ENCODE data around the gene CRHR2.
A peak's percentile ranks its signal among the peaks of the same experiment; 100 is the strongest.

The CRHR2 gene

DNA sequence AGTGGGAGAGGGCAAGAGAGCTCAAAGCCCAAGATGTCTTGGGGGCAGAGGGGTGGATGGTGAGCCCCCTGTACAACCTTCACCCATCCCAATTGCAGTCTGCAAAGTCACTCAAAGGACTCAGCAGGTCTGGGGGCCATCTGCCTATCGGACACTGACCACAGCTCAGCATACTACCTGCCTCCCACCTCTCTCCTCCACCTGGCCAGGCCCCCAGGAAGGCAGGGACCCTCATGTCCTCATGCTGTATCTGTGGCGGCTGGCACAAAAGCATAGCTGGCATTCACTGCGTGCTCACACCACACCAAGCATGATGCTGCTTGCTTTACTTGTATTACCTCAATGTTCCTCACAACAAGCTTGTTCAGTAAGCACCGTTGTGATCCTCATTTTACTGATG lies 16.2 kb upstream of the CRHR2 start:
- no peaks in the 10 kb centered on the region for H3K27me3 Mint-ChIP-seq
- H3K4me3 Mint-ChIP-seq, result no peak overlapping the region
- DNase-seq, result no peak
- no peak overlapping the region for H3K27ac Mint-ChIP-seq
- no peaks in the 10 kb centered on the region for H3K9me3 Mint-ChIP-seq
- H3K4me1 Mint-ChIP-seq (ENCODE audit: low read depth), result peaks cover 3% of the 10 kb centered on the region
- H3K36me3 Mint-ChIP-seq (ENCODE audit: low read depth), result no peaks in the 10 kb centered on the region

DNA sequence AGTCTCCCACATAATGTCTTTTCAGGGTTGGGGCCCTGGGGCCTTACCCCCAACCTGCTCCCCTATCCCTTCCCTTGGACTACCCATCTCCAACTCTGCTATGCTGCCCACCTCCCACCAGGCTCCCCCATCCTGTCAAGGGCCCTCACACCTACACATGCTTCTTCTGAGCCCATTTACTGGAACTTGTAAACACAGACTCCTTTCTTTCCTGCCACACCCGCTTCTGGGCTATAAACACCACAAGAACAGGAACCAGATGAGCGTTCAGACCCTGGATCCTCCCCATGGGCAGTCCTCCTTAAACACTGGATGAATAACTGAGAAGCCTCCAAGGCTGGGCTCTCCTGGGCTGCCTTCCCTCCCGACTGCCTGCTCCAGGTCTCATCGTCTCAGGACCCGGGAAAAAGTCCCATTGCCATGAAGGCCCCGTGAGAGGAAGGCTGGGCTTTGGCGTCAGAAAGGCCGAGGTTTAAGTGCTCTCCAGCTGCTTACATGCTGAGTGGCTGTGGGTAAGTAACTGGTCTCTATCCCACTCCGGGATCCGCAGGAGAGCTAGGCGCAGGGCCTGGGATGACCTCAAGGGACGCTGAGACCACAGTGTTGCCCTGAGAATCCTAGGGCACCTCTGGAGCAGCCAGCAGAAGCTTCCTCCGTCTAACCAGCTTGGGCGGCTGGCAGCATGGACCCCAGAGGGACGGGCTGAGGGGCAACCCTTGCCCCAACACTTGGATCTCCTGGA lies 15.6 kb upstream of the CRHR2 start:
- H3K4me1 Mint-ChIP-seq (ENCODE audit: low read depth), result peaks cover 3% of the 10 kb centered on the region
- no peak overlapping the region for H3K27ac Mint-ChIP-seq
- H3K27me3 Mint-ChIP-seq, result no peaks in the 10 kb centered on the region
- no peak overlapping the region for H3K4me3 Mint-ChIP-seq
- DNase-seq, result no peak
- no peaks in the 10 kb centered on the region for H3K36me3 Mint-ChIP-seq (ENCODE audit: low read depth)
- no peaks in the 10 kb centered on the region for H3K9me3 Mint-ChIP-seq

DNA sequence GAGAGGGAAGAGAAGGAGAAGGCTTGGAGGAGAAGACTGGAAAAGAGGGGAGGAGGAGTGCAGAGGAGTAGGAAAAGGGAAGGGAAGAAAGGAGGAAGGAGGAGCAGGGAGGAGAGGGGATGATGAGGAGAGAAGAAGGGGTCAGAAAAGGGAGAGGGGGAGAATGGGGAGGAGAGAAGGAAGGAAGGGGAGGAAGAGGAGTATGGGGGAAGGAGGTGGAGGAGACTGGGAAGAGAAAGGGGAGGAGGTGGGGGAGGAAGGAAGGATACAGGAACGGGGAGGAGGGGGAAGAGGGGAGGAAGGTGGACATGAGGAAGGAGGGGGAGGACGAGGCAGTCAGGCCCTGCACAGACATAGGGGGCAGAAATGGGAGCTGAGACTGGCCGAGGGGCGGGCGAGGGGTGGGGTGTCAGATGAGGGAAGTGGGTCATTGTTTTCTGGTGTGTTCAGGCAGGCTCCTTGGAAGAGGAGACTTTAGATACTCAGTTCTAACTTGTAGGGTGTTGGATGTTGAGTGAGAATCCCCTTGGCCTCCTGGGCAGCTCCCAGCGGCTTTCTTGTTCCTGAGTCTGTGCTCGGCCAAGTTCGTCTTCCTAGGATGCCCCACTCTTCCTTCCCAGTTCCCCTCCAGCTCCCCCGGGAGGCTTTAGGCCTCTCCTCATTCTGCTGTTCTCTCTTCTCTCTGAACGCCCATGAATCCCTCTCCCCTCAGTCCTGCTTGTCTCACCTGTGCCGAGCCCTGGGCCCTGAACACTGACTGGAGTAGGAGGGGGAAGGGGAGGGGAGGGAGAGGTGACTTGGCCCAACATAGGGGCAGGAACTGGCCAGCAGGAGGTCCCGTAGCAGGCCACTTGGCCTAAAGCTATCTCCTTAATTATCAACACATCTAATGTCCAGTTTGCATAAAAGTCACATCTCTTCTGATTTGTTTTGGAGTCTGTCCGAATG lies 12.8 kb upstream of the CRHR2 start:
- Mint-ChIP-seq H3K4me1 (ENCODE audit: low read depth) (peaks cover 3% of the 10 kb centered on the region), H3K27ac (no peak overlapping the region), H3K36me3 (ENCODE audit: low read depth) (no peaks in the 10 kb centered on the region), H3K4me3 (no peak overlapping the region), H3K9me3 (no peaks in the 10 kb centered on the region), H3K27me3 (no peaks in the 10 kb centered on the region)
- no peak for DNase-seq

DNA sequence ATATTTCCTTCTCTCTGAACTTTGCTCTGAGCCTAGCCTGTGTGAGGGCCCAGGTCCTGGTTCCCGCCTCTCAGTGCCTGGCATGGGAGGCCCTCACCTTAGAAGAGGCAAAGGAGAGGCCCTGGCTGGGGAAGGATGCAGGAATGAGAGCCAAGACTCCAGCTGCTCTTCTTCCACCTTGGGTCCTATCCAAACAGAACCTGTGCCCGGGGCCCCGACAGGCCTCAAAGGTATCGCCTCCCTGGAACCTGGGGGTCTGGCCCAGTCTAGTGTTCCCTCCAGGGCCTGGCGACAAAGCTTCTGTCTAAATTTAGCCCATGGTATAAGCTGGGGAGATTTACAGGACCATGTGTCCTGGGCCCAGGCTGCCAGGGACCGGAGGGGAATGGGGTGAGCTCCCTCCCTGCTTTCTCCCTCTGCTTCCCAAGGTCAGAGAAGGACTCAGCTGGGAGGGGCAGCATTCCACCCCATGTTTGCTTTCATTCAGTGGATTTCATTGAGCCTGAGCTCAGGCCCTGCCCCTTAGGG lies 12.0 kb upstream of the CRHR2 start:
- H3K4me1 Mint-ChIP-seq (ENCODE audit: low read depth), result peaks cover 3% of the 10 kb centered on the region
- H3K4me3 Mint-ChIP-seq, result no peak overlapping the region
- no peak for DNase-seq
- no peaks in the 10 kb centered on the region for H3K9me3 Mint-ChIP-seq
- H3K27me3 Mint-ChIP-seq, result no peaks in the 10 kb centered on the region
- H3K27ac Mint-ChIP-seq, result no peak overlapping the region
- H3K36me3 Mint-ChIP-seq (ENCODE audit: low read depth), result no peaks in the 10 kb centered on the region

DNA sequence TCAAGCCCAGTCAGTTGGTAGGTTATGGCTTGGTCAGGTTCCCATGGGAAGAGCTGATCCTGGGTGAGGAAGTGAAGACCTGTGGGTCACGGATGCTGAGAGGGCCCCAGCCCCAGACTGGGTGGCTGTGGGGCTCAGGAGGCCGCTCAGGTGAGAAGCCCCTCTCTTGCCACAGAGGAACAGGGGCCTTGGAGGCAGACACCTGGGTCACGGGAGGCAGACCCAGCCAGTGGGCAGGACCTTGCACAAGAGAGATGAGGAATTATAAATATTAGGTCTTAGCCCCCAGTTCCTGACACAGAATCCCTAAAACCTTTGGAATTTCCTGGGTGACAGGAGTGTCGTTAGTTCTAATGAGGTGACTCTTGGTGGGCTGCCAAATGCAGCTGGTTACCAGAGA lies 10.6 kb upstream of the CRHR2 start:
- no peak overlapping the region for H3K4me3 Mint-ChIP-seq
- DNase-seq, result no peak
- no peaks in the 10 kb centered on the region for H3K36me3 Mint-ChIP-seq (ENCODE audit: low read depth)
- no peaks in the 10 kb centered on the region for H3K9me3 Mint-ChIP-seq
- peaks cover 3% of the 10 kb centered on the region for H3K4me1 Mint-ChIP-seq (ENCODE audit: low read depth)
- H3K27ac Mint-ChIP-seq, result no peak overlapping the region
- H3K27me3 Mint-ChIP-seq, result no peaks in the 10 kb centered on the region

DNA sequence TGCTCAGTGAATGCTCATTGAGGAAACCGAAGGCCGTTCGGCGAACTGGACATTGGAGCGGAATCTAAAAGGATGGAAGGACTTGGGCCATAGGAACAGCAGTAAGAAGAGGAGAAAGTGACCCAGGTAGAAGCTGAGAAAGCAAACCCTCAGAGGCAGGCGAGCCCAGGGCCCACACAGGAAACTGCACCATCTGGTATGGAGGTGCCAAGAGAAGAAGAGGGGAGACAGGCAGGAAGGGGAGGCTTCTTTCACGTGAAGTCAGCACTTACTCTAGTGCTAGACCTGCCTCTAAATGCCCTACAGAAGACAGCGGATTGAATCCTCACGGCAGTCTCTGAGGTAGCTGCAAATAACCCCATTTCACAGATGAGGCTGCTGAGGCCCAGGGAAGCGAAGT lies 10.2 kb upstream of the CRHR2 start:
- Mint-ChIP-seq H3K4me3 (no peak overlapping the region), H3K36me3 (ENCODE audit: low read depth) (no peaks in the 10 kb centered on the region), H3K4me1 (ENCODE audit: low read depth) (no peaks in the 10 kb centered on the region), H3K9me3 (no peaks in the 10 kb centered on the region), H3K27me3 (no peaks in the 10 kb centered on the region), H3K27ac (no peak overlapping the region)
- DNase-seq, result no peak

DNA sequence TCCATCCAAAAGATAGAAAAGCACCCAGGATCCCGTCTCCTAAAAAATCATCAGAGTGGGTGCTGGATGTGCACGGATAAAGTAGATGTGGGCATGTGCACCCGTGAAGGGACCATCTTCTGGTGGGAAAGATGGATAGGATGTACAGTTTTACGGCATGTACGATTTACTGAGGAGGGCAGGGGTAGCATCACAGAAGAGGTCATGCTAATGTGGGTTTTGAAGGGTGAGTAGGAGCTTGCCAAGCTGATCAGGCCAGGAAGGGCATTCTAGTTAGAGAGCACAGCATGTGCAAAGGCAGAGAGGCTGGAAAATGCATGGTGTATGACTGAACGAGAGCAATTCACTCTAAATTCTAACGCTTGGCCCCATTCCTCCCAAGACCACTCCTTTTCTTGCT lies 7.8 kb upstream of the CRHR2 start:
- Mint-ChIP-seq H3K36me3 (ENCODE audit: low read depth) (no peaks in the 10 kb centered on the region), H3K4me3 (no peak overlapping the region), H3K4me1 (ENCODE audit: low read depth) (no peaks in the 10 kb centered on the region), H3K9me3 (no peaks in the 10 kb centered on the region), H3K27ac (no peak overlapping the region), H3K27me3 (peaks cover 2% of the 10 kb centered on the region)
- DNase-seq, result no peak

DNA sequence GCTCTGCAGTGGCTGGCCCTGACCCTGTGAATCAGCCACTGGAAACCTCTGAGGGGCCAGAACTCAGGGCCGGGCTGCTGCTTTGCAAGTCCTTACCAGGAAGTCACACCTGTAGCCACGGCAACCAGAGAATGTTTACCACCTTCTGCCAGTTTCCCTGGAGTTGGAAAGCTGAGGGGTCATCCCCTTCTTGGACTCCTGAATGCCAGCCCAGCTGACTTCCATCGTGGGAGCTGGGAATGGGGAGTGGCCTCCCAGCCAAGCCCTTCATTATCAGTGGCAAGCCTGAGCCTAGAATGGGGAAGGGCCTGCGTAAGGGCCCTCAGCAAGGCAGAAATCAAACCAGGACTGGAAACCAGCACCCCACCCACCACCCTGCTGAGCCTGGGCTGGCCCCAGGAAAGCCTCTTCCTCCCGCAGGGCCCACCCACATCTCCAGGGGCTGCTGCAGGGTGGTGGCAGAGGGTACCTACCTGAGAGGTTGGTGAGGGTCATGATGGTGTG lies 6.5 kb upstream of the CRHR2 start:
- H3K36me3 Mint-ChIP-seq (ENCODE audit: low read depth), result no peaks in the 10 kb centered on the region
- no peaks in the 10 kb centered on the region for H3K9me3 Mint-ChIP-seq
- H3K27me3 Mint-ChIP-seq, result peaks cover 14% of the 10 kb centered on the region
- no peak overlapping the region for H3K4me3 Mint-ChIP-seq
- no peak overlapping the region for H3K27ac Mint-ChIP-seq
- H3K4me1 Mint-ChIP-seq (ENCODE audit: low read depth), result no peaks in the 10 kb centered on the region
- DNase-seq, result no peak

DNA sequence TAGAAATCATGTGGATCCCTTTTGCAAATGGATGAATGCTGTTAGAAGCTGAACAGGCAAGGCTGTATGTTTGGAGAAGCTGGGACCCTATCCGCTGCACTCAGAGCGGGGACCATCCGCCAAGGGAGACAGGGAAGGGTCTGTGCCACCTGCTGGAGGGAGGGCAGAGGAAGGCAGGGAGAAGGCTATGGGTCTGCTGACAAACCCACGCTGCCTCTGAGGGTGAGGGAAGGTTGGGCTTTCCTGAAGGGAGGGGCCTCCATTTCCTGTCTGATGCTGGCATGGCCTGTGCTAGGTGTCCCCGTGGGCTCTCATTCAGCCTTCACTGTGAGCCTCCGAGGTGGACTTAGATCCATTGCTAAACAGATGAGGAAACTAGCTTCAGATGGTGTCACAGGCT lies 5.3 kb upstream of the CRHR2 start:
- Mint-ChIP-seq H3K4me1 (ENCODE audit: low read depth) (peaks cover 2% of the 10 kb centered on the region), H3K4me3 (no peak overlapping the region), H3K36me3 (ENCODE audit: low read depth) (no peaks in the 10 kb centered on the region), H3K27ac (no peak overlapping the region), H3K27me3 (peaks cover 25% of the 10 kb centered on the region), H3K9me3 (no peaks in the 10 kb centered on the region)
- no peak for DNase-seq

DNA sequence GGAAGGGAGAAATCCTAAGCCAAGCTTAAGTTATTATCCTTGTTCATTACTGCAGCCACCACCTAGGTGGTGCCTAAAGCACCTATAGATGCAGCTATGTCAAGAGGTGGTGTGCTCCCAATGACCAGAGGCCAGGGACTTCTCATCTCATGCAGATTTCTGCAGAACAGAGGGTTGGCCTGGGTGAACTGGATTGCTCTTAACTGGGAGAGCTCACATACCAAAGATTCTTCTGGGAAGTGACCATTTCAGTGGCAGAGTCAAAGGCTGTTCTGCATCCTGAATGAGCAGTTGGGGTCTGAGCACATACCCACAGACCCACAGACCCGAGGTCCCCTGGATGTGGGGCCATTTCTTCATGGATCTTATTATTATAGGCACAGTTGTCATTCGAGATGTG lies 2.1 kb upstream of the CRHR2 start:
- no peaks in the 10 kb centered on the region for H3K36me3 Mint-ChIP-seq (ENCODE audit: low read depth)
- peaks cover 11% of the 10 kb centered on the region for H3K4me1 Mint-ChIP-seq (ENCODE audit: low read depth)
- H3K9me3 Mint-ChIP-seq, result no peaks in the 10 kb centered on the region
- peaks cover 55% of the 10 kb centered on the region for H3K27me3 Mint-ChIP-seq
- no peak overlapping the region for H3K27ac Mint-ChIP-seq
- DNase-seq, result no peak
- H3K4me3 Mint-ChIP-seq, result no peak overlapping the region

DNA sequence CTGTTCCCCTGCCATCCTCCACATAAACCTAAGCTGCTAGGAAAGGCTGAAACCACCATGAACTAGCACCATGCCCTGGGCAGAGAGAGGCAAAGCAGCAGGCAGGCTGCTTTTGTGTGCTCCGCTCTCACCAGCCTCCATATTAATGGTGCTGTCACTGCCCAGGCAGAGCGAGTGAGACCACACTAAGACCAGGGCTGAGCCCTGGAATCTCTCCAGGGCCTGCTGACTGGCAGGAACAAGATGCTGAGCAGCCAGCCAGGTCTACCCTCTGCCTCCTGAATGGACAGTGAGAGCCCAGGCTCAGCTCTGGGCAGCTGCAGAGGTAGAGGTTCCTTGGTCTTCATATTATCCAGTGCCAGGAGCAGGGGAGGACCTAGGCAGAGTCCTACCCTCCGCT lies 1.6 kb upstream of the CRHR2 start:
- Mint-ChIP-seq H3K36me3 (ENCODE audit: low read depth) (no peaks in the 10 kb centered on the region), H3K4me3 (no peak overlapping the region), H3K4me1 (ENCODE audit: low read depth) (peaks cover 11% of the 10 kb centered on the region), H3K27ac (no peak overlapping the region), H3K9me3 (no peaks in the 10 kb centered on the region), H3K27me3 (peaks cover 60% of the 10 kb centered on the region)
- no peak for DNase-seq

DNA sequence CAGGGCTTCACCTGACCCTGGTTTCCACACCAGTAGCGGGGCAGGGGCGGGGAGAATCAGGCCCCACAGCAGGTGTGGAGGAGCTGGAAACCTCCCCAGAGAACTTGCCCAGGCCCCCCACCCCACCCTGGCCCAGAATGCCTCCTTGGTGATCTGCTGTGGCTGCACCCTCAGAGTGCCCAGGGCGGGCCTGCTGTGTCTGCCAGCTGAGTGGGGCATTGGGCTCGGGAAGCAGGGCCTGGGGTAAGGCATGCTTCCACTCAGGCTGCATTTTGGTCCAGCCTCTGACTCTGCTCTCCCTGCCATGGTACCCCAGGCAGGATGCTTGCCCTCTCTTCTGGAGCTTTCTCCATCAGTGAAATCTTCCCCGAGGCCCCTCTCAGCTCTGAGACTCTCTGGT lies 1.1 kb upstream of the CRHR2 start:
- no peak for DNase-seq
- Mint-ChIP-seq H3K27ac (no peak overlapping the region), H3K27me3 (peaks cover 65% of the 10 kb centered on the region), H3K9me3 (no peaks in the 10 kb centered on the region), H3K4me1 (ENCODE audit: low read depth) (peaks cover 11% of the 10 kb centered on the region), H3K4me3 (no peak overlapping the region), H3K36me3 (ENCODE audit: low read depth) (no peaks in the 10 kb centered on the region)

DNA sequence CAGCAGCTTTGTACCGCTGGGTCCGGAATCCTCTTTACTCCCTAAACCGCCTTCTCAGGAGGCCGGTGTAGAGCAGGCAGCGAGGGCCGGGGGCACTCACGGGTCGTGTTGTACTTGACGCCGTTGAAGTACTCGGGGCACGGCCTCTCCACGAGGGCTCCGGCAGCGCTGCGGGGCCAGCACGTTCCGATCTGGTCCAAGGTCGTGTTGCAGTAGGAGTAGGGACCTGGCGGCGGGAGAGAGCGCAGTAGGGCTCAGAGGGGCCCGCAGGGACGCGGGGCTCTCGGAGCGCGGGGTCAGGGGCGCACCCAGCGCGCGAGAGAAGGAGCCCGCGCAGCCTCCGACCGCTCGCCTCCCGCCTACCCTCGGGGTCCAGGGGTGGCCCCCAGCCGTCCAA lies 443 bp downstream of the CRHR2 start:
- Mint-ChIP-seq H3K9me3 (no peaks in the 10 kb centered on the region), H3K36me3 (ENCODE audit: low read depth) (no peaks in the 10 kb centered on the region), H3K4me3 (peak overlapping the region; percentile 64), H3K4me1 (ENCODE audit: low read depth) (peaks cover 11% of the 10 kb centered on the region), H3K27ac (no peak overlapping the region), H3K27me3 (peaks cover 75% of the 10 kb centered on the region)
- peak; percentile 41 for DNase-seq

DNA sequence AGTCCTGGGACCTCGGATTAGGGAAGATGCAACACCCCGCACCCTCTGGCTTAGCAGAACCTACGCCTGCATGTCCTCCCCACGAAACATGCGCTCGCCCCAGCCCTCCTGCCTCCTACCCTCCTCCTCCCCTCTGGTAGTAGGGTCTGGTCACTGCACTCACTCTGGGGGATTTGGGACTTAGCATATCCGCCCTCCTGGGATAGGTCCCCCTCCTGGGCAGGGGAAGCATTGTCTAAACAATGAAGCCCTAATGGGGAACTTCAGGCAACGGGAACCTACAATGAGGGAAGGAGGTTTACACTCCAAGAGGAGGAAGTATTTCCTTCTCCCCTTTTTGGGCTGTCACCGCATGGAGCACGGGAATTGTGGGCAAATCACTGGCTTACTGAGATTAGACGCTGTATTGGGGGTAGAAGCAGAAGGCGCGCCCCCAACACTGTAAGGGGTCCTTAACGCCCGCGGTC lies 892 bp downstream of the CRHR2 start:
- Mint-ChIP-seq H3K27ac (no peak overlapping the region), H3K36me3 (ENCODE audit: low read depth) (no peaks in the 10 kb centered on the region), H3K27me3 (peaks cover 80% of the 10 kb centered on the region)

DNA sequence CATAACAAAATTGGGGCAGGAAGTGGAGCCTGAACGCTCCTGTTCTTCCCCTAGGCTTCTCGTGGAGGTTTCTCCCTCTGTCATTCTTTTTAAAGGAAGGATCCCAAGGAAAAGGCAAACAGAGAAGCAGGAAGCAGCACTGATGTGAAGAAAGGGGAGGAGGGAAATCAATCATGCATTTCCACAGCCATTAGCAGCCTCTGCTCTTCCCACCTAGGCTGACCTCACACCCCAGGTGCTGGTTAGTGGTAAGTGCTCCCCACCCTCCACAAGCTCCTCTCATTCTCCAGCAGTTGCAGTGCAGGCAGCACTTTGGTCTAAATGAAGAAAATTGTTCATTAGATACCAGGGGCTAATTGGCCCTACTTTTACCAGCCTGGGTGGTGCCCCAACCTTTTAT lies 2.6 kb downstream of the CRHR2 start:
- H3K9me3 Mint-ChIP-seq, result no peaks in the 10 kb centered on the region
- peaks cover 78% of the 10 kb centered on the region for H3K27me3 Mint-ChIP-seq
- H3K4me3 Mint-ChIP-seq, result no peak overlapping the region
- H3K36me3 Mint-ChIP-seq (ENCODE audit: low read depth), result no peaks in the 10 kb centered on the region
- no peak for DNase-seq
- no peak overlapping the region for H3K27ac Mint-ChIP-seq
- peaks cover 11% of the 10 kb centered on the region for H3K4me1 Mint-ChIP-seq (ENCODE audit: low read depth)

More for the DNA sequence above, 892 bp downstream of the CRHR2 start:
- H3K9me3 Mint-ChIP-seq, result no peaks in the 10 kb centered on the region
- peaks cover 11% of the 10 kb centered on the region for H3K4me1 Mint-ChIP-seq (ENCODE audit: low read depth)
- peak overlapping the region; percentile 64 for H3K4me3 Mint-ChIP-seq
- DNase-seq, result no peak
